ENCODE results near the gene GP1BB. TPM values are rescaled to one million over a fixed set of nuclear protein-coding genes. Genes with fewer than 3 reads are reported as not detected.

GP1BB gene
- total and polyA plus RNA-seq, 2 donors, result 2.1 to 9.6 TPM

- WGBS, result 1% methylated on average over 36 of the region's 36 CpGs
- peaks cover 81 to 99% of the 10 kb centered on the region in 2 donors for H3K27me3 ChIP-seq (ENCODE audit: control insufficient read depth in 2 of 2, insufficient read depth in 1 of 2, low read length in 1 of 2)
These were observed 42.8 kb downstream of the GP1BB start for GRCh38 chr22:19766240-19766510.

DNA sequence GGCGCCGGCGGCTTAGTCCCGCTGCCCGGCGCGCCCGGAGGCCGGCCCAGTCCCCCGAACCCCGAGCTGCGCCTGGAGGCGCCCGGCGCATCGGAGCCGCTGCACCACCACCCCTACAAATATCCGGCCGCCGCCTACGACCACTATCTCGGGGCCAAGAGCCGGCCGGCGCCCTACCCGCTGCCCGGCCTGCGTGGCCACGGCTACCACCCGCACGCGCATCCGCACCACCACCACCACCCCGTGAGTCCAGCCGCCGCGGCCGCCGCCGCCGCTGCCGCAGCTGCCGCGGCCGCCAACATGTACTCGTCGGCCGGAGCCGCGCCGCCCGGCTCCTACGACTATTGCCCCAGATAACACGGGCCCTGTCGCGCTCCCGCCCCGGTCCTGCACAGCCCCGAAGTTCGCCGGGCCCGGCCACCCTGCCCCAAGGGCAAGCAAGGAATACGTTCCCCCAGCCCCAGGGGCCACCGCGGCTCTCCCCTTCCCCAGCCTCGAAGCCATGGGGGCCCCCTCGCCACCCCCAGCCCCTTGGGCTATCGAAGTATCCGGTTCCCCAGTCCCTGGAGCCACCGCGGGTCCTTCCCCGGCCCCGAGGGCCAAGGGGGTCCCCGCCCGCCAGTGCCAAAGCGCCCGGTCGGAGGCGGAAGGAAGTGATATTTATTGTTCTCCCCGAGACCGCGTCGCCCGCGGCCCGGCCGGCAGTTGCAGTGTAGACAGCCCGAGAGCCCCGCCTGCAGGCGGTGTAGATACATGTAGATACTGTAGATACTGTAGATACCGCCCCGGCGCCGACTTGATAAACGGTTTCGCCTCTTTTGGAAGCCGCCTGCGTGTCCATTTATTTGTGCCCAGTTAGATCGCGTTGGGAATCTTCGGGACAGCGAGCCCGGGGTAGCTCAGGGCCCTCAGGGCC, 43.4 kb downstream of the GP1BB start:
- peaks cover 77 to 99% of the 10 kb centered on the region in 2 donors for H3K27me3 ChIP-seq (ENCODE audit: control insufficient read depth in 2 of 2, insufficient read depth in 1 of 2, low read length in 1 of 2)
- peaks cover 2 to 19% of the 10 kb centered on the region in 2 donors for H3K9me3 ChIP-seq (ENCODE audit: control insufficient read depth in 2 of 2, insufficient read depth in 1 of 2, low read length in 1 of 2)
- DNase-seq (ENCODE audit: low read depth in 6 of 9, low spot score in 9 of 9), result no peak
- no peak overlapping the region for H3K27ac ChIP-seq (ENCODE audit: low read depth in 1 of 2, low read length in 1 of 2)
- peak overlapping the region in 1 of 2 donors; percentile 23 for H3K4me3 ChIP-seq (ENCODE audit: low read length in 2 of 2)
- WGBS, result 2% methylated on average over 103 of the region's 103 CpGs
- H3K4me1 ChIP-seq (ENCODE audit: control insufficient read depth in 2 of 2, insufficient read depth in 2 of 2, low read length in 2 of 2), result peaks cover 0 to 39% of the 10 kb centered on the region in 2 donors
- H3K36me3 ChIP-seq (ENCODE audit: control insufficient read depth in 2 of 2, insufficient read depth in 2 of 2, low read length in 1 of 2), result no peaks in the 10 kb centered on the region

More at GRCh38 chr22:19766240-19766510, 42.8 kb downstream of the GP1BB start:
- Histone ChIP-seq H3K27ac (ENCODE audit: low read depth in 1 of 2, low read length in 1 of 2) (no peak overlapping the region), H3K36me3 (ENCODE audit: control insufficient read depth in 2 of 2, insufficient read depth in 2 of 2, low read length in 1 of 2) (no peaks in the 10 kb centered on the region), H3K4me1 (ENCODE audit: control insufficient read depth in 2 of 2, insufficient read depth in 2 of 2, low read length in 2 of 2) (peaks cover 0 to 38% of the 10 kb centered on the region in 2 donors), H3K9me3 (ENCODE audit: control insufficient read depth in 2 of 2, insufficient read depth in 1 of 2, low read length in 1 of 2) (peaks cover 2 to 22% of the 10 kb centered on the region in 2 donors), H3K4me3 (ENCODE audit: low read length in 2 of 2) (peak overlapping the region in 1 of 2 donors; percentile 40)
- DNase-seq (ENCODE audit: low read depth in 6 of 9, low spot score in 9 of 9), result no peak

DNA sequence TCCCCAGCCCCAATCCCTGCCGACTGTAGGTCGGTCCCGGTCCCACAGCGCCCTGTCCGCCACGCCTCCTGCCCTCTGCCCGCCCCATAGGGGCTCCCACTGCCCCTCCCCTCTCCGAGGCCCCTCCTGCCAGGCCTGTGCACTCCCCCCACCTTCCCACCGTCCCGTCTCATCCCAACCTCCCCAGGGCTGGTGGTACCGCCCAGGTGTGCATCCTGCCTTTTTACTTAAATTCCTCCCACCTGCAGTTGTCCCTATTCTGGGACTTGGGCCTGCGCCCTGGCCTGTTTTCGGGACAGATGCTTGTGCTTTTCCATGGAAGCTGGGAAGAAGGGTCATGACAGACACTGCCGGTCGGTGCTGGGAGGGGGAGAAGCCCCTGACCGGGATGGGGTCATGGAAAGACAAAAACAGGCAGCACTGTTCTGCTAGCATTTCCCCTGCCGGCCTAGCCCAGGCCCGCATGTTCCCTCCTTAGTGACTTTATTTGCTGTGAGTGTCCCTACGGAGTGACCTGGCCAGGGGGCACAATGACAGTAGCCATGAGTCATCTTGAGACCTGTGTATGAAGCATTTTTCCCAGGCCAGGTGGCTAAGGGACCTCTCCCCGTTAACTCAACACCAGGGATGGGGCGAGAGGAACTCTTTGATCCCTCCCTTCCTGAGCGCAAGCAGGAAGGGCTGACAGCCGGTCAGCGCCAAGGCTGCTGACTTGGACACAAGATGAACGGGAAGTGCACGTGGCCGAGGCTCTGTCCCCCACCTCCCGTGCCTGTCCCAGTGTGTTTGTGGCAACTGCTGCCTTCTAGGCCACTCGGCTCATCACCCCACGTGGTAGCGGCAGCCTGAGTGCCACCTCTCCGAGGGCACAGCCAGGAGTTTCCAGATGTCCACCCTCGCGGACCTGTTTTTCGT, 44.3 kb downstream of the GP1BB start:
- DNase-seq (ENCODE audit: low read depth in 6 of 9, low spot score in 9 of 9), result no peak
- H3K9me3 ChIP-seq (ENCODE audit: control insufficient read depth in 2 of 2, insufficient read depth in 1 of 2, low read length in 1 of 2), result peaks cover 2 to 15% of the 10 kb centered on the region in 2 donors
- peaks cover 71 to 99% of the 10 kb centered on the region in 2 donors for H3K27me3 ChIP-seq (ENCODE audit: control insufficient read depth in 2 of 2, insufficient read depth in 1 of 2, low read length in 1 of 2)
- no peaks in the 10 kb centered on the region for H3K36me3 ChIP-seq (ENCODE audit: control insufficient read depth in 2 of 2, insufficient read depth in 2 of 2, low read length in 1 of 2)
- H3K4me3 ChIP-seq (ENCODE audit: low read length in 2 of 2), result no peak overlapping the region
- 21% methylated on average over 35 of the region's 35 CpGs for WGBS
- H3K27ac ChIP-seq (ENCODE audit: low read depth in 1 of 2, low read length in 1 of 2), result no peak overlapping the region
- H3K4me1 ChIP-seq (ENCODE audit: control insufficient read depth in 2 of 2, insufficient read depth in 2 of 2, low read length in 2 of 2), result peaks cover 0 to 34% of the 10 kb centered on the region in 2 donors

GRCh38 chr22:19769393-19769715, 46.0 kb downstream of the GP1BB start:
- H3K4me3 ChIP-seq (ENCODE audit: low read length in 2 of 2), result no peak overlapping the region
- peaks cover 54 to 98% of the 10 kb centered on the region in 2 donors for H3K27me3 ChIP-seq (ENCODE audit: control insufficient read depth in 2 of 2, insufficient read depth in 1 of 2, low read length in 1 of 2)
- no peak overlapping the region for H3K27ac ChIP-seq (ENCODE audit: low read depth in 1 of 2, low read length in 1 of 2)
- peaks cover 0 to 11% of the 10 kb centered on the region in 2 donors for H3K9me3 ChIP-seq (ENCODE audit: control insufficient read depth in 2 of 2, insufficient read depth in 1 of 2, low read length in 1 of 2)
- no peak for DNase-seq (ENCODE audit: low read depth in 6 of 9, low spot score in 9 of 9)
- peaks cover 0 to 33% of the 10 kb centered on the region in 2 donors for H3K4me1 ChIP-seq (ENCODE audit: control insufficient read depth in 2 of 2, insufficient read depth in 2 of 2, low read length in 2 of 2)
- H3K36me3 ChIP-seq (ENCODE audit: control insufficient read depth in 2 of 2, insufficient read depth in 2 of 2, low read length in 1 of 2), result no peaks in the 10 kb centered on the region
- 96% methylated on average over 12 of the region's 12 CpGs for WGBS

- H3K9me3 ChIP-seq (ENCODE audit: control insufficient read depth in 2 of 2, insufficient read depth in 1 of 2, low read length in 1 of 2), result peaks cover 0 to 3% of the 10 kb centered on the region in 2 donors
- H3K36me3 ChIP-seq (ENCODE audit: control insufficient read depth in 2 of 2, insufficient read depth in 2 of 2, low read length in 1 of 2), result no peaks in the 10 kb centered on the region
- WGBS, result 86% methylated on average over 25 of the region's 25 CpGs
- no peak overlapping the region for H3K4me3 ChIP-seq (ENCODE audit: low read length in 2 of 2)
- peaks cover 0 to 25% of the 10 kb centered on the region in 2 donors for H3K4me1 ChIP-seq (ENCODE audit: control insufficient read depth in 2 of 2, insufficient read depth in 2 of 2, low read length in 2 of 2)
- H3K27me3 ChIP-seq (ENCODE audit: control insufficient read depth in 2 of 2, insufficient read depth in 1 of 2, low read length in 1 of 2), result peaks cover 42 to 94% of the 10 kb centered on the region in 2 donors
- no peak for DNase-seq (ENCODE audit: low read depth in 6 of 9, low spot score in 9 of 9)
- H3K27ac ChIP-seq (ENCODE audit: low read depth in 1 of 2, low read length in 1 of 2), result no peak overlapping the region
These were observed 47.2 kb downstream of the GP1BB start for GRCh38 chr22:19770349-19771220.

- no peak overlapping the region for H3K27ac ChIP-seq (ENCODE audit: low read depth in 1 of 2, low read length in 1 of 2)
- 83% methylated on average over 4 of the region's 4 CpGs for WGBS
- no peak overlapping the region for H3K4me3 ChIP-seq (ENCODE audit: low read length in 2 of 2)
- DNase-seq (ENCODE audit: low read depth in 6 of 9, low spot score in 9 of 9), result no peak
- peaks cover 2 to 24% of the 10 kb centered on the region in 2 donors for H3K4me1 ChIP-seq (ENCODE audit: control insufficient read depth in 2 of 2, insufficient read depth in 2 of 2, low read length in 2 of 2)
- peaks cover 24 to 89% of the 10 kb centered on the region in 2 donors for H3K27me3 ChIP-seq (ENCODE audit: control insufficient read depth in 2 of 2, insufficient read depth in 1 of 2, low read length in 1 of 2)
- H3K9me3 ChIP-seq (ENCODE audit: control insufficient read depth in 2 of 2, insufficient read depth in 1 of 2, low read length in 1 of 2), result peaks cover 0 to 3% of the 10 kb centered on the region in 2 donors
- H3K36me3 ChIP-seq (ENCODE audit: control insufficient read depth in 2 of 2, insufficient read depth in 2 of 2, low read length in 1 of 2), result no peaks in the 10 kb centered on the region
These were observed 49.0 kb downstream of the GP1BB start for GRCh38 chr22:19772422-19772672.

DNA sequence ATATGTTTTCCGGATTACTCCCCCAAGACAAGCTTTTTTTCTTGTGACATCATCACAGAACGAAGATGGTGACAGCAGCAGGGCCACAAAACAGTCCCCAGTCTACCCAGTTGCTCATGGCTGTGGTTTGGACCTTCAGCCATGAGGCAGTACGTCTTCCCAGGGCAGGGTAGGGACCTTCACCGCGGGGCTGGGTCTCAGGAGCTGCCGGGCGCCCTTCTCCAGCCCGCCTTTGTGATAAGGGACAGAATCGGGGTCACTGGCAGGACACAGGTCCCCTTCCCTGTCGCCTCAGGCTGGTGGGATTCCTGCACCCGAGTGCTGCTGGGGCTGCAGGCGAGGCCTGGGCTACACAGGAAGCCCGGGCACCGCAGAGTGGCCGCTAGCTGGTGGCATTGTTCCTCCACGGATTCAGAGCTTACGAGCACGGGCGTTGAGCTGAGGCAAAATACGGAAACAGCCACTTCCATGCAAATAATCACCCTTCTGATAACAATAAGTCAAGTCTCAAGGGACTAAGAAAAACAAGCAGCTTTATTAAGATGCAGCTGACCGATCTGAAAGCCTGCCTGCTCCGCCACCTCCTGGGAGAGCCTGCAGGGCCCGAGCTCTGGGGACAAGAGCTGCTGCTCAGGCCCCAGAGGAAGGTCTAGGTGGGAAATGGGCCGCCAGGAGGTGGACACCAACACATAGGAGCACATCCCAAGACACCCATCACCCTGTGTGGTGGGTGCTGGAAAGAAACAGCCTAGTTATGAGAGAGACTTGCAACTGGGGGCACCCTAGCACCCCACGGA, 49.5 kb downstream of the GP1BB start:
- no peak overlapping the region for H3K27ac ChIP-seq (ENCODE audit: low read depth in 1 of 2, low read length in 1 of 2)
- 45% methylated on average over 25 of the region's 25 CpGs for WGBS
- peaks cover 2 to 20% of the 10 kb centered on the region in 2 donors for H3K4me1 ChIP-seq (ENCODE audit: control insufficient read depth in 2 of 2, insufficient read depth in 2 of 2, low read length in 2 of 2)
- H3K4me3 ChIP-seq (ENCODE audit: low read length in 2 of 2), result no peak overlapping the region
- no peak for DNase-seq (ENCODE audit: low read depth in 6 of 9, low spot score in 9 of 9)
- peaks cover 19 to 84% of the 10 kb centered on the region in 2 donors for H3K27me3 ChIP-seq (ENCODE audit: control insufficient read depth in 2 of 2, insufficient read depth in 1 of 2, low read length in 1 of 2)
- no peaks in the 10 kb centered on the region for H3K9me3 ChIP-seq (ENCODE audit: control insufficient read depth in 2 of 2, insufficient read depth in 1 of 2, low read length in 1 of 2)
- no peaks in the 10 kb centered on the region for H3K36me3 ChIP-seq (ENCODE audit: control insufficient read depth in 2 of 2, insufficient read depth in 2 of 2, low read length in 1 of 2)

DNA sequence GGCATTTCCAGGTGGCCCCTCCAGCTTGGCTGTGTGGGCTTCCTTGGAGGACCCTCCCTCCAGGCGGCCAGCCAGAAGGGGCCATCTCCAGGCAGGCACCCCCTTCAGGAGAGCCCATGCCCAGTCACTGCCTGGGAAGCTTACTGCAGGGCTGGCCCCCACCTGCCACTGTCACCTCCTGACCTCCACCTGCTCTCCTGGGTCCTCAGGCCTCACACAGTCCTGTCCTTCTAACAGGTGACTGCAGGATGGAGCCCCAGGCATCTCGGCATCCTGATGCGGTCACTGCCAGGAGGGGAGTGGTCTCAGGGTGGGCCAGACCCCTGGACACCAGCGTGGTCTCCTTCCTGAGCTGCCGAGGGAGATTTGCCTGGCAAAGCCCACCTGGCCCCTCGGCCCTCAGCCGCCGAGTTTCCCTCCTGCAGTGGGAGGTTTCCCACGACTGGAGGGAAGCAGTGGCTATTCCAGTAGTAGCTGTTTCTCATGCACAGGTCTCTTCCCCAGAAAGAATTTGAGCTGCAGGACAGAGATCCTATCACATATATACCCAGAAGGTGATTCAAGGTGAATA, 50.2 kb downstream of the GP1BB start:
- Histone ChIP-seq H3K27ac (ENCODE audit: low read depth in 1 of 2, low read length in 1 of 2) (no peak overlapping the region), H3K4me1 (ENCODE audit: control insufficient read depth in 2 of 2, insufficient read depth in 2 of 2, low read length in 2 of 2) (peaks cover 2 to 20% of the 10 kb centered on the region in 2 donors), H3K36me3 (ENCODE audit: control insufficient read depth in 2 of 2, insufficient read depth in 2 of 2, low read length in 1 of 2) (no peaks in the 10 kb centered on the region), H3K27me3 (ENCODE audit: control insufficient read depth in 2 of 2, insufficient read depth in 1 of 2, low read length in 1 of 2) (peaks cover 13 to 77% of the 10 kb centered on the region in 2 donors), H3K4me3 (ENCODE audit: low read length in 2 of 2) (no peak overlapping the region), H3K9me3 (ENCODE audit: control insufficient read depth in 2 of 2, insufficient read depth in 1 of 2, low read length in 1 of 2) (no peaks in the 10 kb centered on the region)
- DNase-seq (ENCODE audit: low read depth in 6 of 9, low spot score in 9 of 9), result no peak
- 85% methylated on average over 9 of the region's 9 CpGs for WGBS
